Measurements from ENCODE around the gene NCOA3.

Gene NCOA3

DNA sequence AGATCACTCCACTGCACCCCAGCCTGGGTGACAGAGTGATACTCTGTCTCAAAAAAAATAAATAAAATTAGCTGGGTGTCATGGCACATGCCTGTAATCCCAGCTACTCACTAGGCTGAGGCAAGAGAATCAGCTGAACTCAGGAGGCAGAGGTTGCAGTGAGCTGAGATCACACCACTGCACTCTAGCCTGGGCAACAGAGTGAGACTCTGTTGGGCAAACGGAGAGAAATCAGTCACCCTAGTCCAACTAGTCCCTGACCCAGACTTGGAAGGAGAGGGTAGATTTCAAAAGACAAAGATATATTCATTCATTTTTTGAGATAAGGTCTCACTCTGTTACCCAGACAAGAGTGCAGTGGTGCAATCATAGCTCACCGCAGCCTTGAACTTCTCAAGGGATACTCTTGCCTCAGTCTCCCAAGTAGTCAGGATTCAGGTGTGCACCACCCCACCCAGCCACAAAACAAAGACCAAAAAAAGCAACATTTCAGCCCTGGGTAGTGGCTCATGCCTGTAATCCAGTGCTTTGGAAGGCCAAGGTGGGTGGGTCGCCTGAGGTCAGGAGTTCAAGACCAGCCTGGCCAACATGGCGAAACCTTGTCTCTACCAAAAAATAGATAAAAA, 26.2 kb upstream of the NCOA3 start:
- Mint-ChIP-seq H3K9me3 (no peaks in the 10 kb centered on the region), H3K4me1 (no peaks in the 10 kb centered on the region), H3K27ac (no peak overlapping the region), H3K4me3 (no peak overlapping the region), H3K27me3 (ENCODE audit: low read depth, poor library complexity) (peaks cover 15% of the 10 kb centered on the region), H3K36me3 (ENCODE audit: low read depth) (no peaks in the 10 kb centered on the region)
- DNase-seq, result no peak
- TF ChIP-seq, protein P1, sequence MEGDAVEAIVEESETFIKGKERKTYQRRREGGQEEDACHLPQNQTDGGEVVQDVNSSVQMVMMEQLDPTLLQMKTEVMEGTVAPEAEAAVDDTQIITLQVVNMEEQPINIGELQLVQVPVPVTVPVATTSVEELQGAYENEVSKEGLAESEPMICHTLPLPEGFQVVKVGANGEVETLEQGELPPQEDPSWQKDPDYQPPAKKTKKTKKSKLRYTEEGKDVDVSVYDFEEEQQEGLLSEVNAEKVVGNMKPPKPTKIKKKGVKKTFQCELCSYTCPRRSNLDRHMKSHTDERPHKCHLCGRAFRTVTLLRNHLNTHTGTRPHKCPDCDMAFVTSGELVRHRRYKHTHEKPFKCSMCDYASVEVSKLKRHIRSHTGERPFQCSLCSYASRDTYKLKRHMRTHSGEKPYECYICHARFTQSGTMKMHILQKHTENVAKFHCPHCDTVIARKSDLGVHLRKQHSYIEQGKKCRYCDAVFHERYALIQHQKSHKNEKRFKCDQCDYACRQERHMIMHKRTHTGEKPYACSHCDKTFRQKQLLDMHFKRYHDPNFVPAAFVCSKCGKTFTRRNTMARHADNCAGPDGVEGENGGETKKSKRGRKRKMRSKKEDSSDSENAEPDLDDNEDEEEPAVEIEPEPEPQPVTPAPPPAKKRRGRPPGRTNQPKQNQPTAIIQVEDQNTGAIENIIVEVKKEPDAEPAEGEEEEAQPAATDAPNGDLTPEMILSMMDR (IDR thresholded peaks at IDR 0.05), result no peak

DNA sequence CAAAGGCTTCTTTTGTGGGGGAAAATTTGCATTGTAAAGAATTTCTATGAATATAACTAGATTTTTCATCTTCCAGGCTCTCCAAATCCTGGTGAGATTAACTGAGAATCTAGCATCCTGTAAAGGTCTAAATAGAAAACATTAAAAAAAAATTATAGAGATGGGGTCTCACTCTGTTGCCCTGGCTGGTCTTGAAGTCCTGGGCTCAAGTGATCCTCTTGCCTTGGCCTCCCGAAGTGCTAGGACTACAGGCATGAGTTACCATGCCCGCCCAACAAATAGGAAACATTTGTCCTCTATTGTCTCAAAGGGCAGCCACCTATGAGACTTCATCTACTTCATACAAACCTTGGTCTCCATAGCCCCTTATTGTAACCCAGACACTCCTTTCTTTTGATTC, 25.2 kb upstream of the NCOA3 start:
- H3K9me3 Mint-ChIP-seq, result no peaks in the 10 kb centered on the region
- no peak for DNase-seq
- no peak overlapping the region for H3K27ac Mint-ChIP-seq
- H3K27me3 Mint-ChIP-seq (ENCODE audit: low read depth, poor library complexity), result peaks cover 12% of the 10 kb centered on the region
- H3K4me1 Mint-ChIP-seq, result no peaks in the 10 kb centered on the region
- H3K4me3 Mint-ChIP-seq, result no peak overlapping the region
- H3K36me3 Mint-ChIP-seq (ENCODE audit: low read depth), result no peaks in the 10 kb centered on the region
- TF ChIP-seq, protein P1 (IDR thresholded peaks at IDR 0.05), result no peak

- H3K36me3 Mint-ChIP-seq (ENCODE audit: low read depth), result no peaks in the 10 kb centered on the region
- TF ChIP-seq, protein P1 (IDR thresholded peaks at IDR 0.05), result no peak
- H3K27ac Mint-ChIP-seq, result no peak overlapping the region
- H3K4me3 Mint-ChIP-seq, result no peak overlapping the region
- H3K27me3 Mint-ChIP-seq (ENCODE audit: low read depth, poor library complexity), result peaks cover 7% of the 10 kb centered on the region
- no peaks in the 10 kb centered on the region for H3K4me1 Mint-ChIP-seq
- no peaks in the 10 kb centered on the region for H3K9me3 Mint-ChIP-seq
- DNase-seq, result no peak
Observed at GRCh38 chr20:47479093-47479492, 22.6 kb upstream of the NCOA3 start.

DNA sequence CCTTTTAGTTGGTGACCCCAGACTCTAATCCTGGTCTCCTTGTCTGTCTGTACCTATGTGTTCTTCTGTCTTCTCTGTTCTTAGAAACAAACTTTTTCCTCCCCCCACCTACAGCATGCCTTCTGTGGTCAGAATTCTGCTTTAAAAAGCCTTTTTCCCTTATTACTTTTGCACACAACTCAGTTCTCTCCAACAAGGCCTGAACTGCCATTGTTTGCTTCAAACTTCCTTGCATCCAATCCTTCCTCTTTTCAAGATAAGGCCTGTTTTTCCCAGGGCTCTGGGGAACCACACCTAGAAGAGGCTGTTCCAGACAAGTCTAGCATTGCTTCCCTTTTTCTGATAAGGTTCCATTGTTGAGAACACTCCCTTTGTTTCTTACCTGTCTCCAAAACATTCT, 22.2 kb upstream of the NCOA3 start:
- H3K4me3 Mint-ChIP-seq, result no peak overlapping the region
- no peak for DNase-seq
- peaks cover 7% of the 10 kb centered on the region for H3K27me3 Mint-ChIP-seq (ENCODE audit: low read depth, poor library complexity)
- no peak overlapping the region for H3K27ac Mint-ChIP-seq
- H3K9me3 Mint-ChIP-seq, result no peaks in the 10 kb centered on the region
- no peaks in the 10 kb centered on the region for H3K4me1 Mint-ChIP-seq
- TF ChIP-seq, protein P1 (IDR thresholded peaks at IDR 0.05), result no peak
- H3K36me3 Mint-ChIP-seq (ENCODE audit: low read depth), result no peaks in the 10 kb centered on the region

- H3K36me3 Mint-ChIP-seq (ENCODE audit: low read depth), result no peaks in the 10 kb centered on the region
- H3K9me3 Mint-ChIP-seq, result no peaks in the 10 kb centered on the region
- H3K4me3 Mint-ChIP-seq, result no peak overlapping the region
- no peak for DNase-seq
- TF ChIP-seq, protein P1 (IDR thresholded peaks at IDR 0.05), result no peak
- peaks cover 7% of the 10 kb centered on the region for H3K27me3 Mint-ChIP-seq (ENCODE audit: low read depth, poor library complexity)
- no peak overlapping the region for H3K27ac Mint-ChIP-seq
- no peaks in the 10 kb centered on the region for H3K4me1 Mint-ChIP-seq
Observed at GRCh38 chr20:47480239-47480638, 21.4 kb upstream of the NCOA3 start.

GRCh38 chr20:47480705-47481104, 21.0 kb upstream of the NCOA3 start:
- no peak overlapping the region for H3K4me3 Mint-ChIP-seq
- no peaks in the 10 kb centered on the region for H3K4me1 Mint-ChIP-seq
- H3K27ac Mint-ChIP-seq, result no peak overlapping the region
- TF ChIP-seq, protein P1 (IDR thresholded peaks at IDR 0.05), result no peak
- DNase-seq, result no peak
- H3K9me3 Mint-ChIP-seq, result no peaks in the 10 kb centered on the region
- no peaks in the 10 kb centered on the region for H3K36me3 Mint-ChIP-seq (ENCODE audit: low read depth)
- peaks cover 7% of the 10 kb centered on the region for H3K27me3 Mint-ChIP-seq (ENCODE audit: low read depth, poor library complexity)

Data from nephron progenitor cell (in vitro differentiated cells).